Activated T-cell treated with anti-CD3 and anti-CD28 coated beads for 4 hours (primary cell): ENCODE measurements around the gene RNF31.

Source experiments
- DNase-seq: peaks from one replicate; pipeline ENCODE4 v3.0.0-alpha.2; 2020

Gene RNF31

GRCh38 chr14:24204163-24205146, 57.2 kb downstream of the RNF31 start:
- no peak for DNase-seq

GRCh38 chr14:24206260-24207103, 59.2 kb downstream of the RNF31 start:
- DNase-seq = no peak

- DNase-seq = no peak
These were observed 59.8 kb downstream of the RNF31 start for GRCh38 chr14:24207104-24207551.

- DNase-seq = no peak
These were observed 60.3 kb downstream of the RNF31 start for GRCh38 chr14:24207625-24208024.
